DND-41 (cell line): Measurements from ENCODE around the gene CA14.
"Not testable (repeated sequence)": the region's sequence is repeated elsewhere in the genome, so short reads cannot be mapped to it uniquely, and the experiment has no call there.

Experiments
- ATAC-seq: fragments of 200-7000 bp; cut with Tn5 transposase; 3 replicates; pipeline ENCODE4 v1.9.1; 2021; ENCODE audit warnings: low read depth; ENCODE audit not compliant: insufficient read depth
- DNase-seq: peaks from one replicate; pipeline ENCODE4 v3.0.0-alpha.2; 2020
- H2AFZ ChIP-seq: 2 replicates; pipeline ENCODE4 v1.6.0; 2012; ENCODE audit warnings: low read depth, low read length
- H3K27ac ChIP-seq: 2 replicates; pipeline ENCODE4 v1.5.1; 2012; ENCODE audit warnings: low read length, inconsistent platforms
- H3K27me3 ChIP-seq: fragments of 200-600 bp; sonication (generic); 2 replicates; pipeline ENCODE4 v1.6.0; 2012; ENCODE audit warnings: low read length, mild to moderate bottlenecking, inconsistent platforms; ENCODE audit not compliant: insufficient read depth, poor library complexity
- H3K36me3 ChIP-seq: 2 replicates; pipeline ENCODE4 v1.5.1; 2012; ENCODE audit warnings: low read length, inconsistent platforms; ENCODE audit not compliant: insufficient read depth
- H3K4me1 ChIP-seq: 2 replicates; pipeline ENCODE4 v1.5.1; 2012; ENCODE audit warnings: mild to moderate bottlenecking, low read length; ENCODE audit not compliant: insufficient read depth
- H3K4me2 ChIP-seq: 2 replicates; pipeline ENCODE4 v1.6.0; 2012; ENCODE audit warnings: mild to moderate bottlenecking, moderate library complexity, low read length, inconsistent platforms; ENCODE audit not compliant: insufficient read depth
- H3K4me3 ChIP-seq, 2 experiments: fragments of 200-600 bp in 1 of 2; shearing (Covaris generic) in 1 of 2; 2 replicates each; pipeline ENCODE4 v1.5.1; 2012 to 2016; ENCODE audit warnings: inconsistent platforms in 2 of 2, low read length in 2 of 2, mild to moderate bottlenecking in 2 of 2, low read depth in 1 of 2, moderate library complexity in 1 of 2
- H3K79me2 ChIP-seq: 2 replicates; pipeline ENCODE4 v1.6.0; 2012; ENCODE audit warnings: low read length, inconsistent platforms; ENCODE audit not compliant: insufficient read depth
- H3K9ac ChIP-seq: 2 replicates; pipeline ENCODE4 v1.6.0; 2012; ENCODE audit warnings: low read depth, mild to moderate bottlenecking, inconsistent platforms, low read length, moderate library complexity
- H3K9me3 ChIP-seq: 2 replicates; pipeline ENCODE4 v1.5.1; 2012; ENCODE audit warnings: low read length, moderate library complexity, mild to moderate bottlenecking, inconsistent platforms; ENCODE audit not compliant: insufficient read depth, severe bottlenecking
- H4K20me1 ChIP-seq: 2 replicates; pipeline ENCODE4 v1.6.0; 2012; ENCODE audit warnings: low read length; ENCODE audit not compliant: insufficient read depth
- CTCF ChIP-seq: IDR thresholded peaks from 2 replicates; pipeline ENCODE4 v1.5.1; 2012; ENCODE audit warnings: borderline replicate concordance, low read length, moderate library complexity, mild to moderate bottlenecking; ENCODE audit not compliant: poor library complexity, severe bottlenecking; ENCODE audit errors: extremely low read depth
- EZH2 ChIP-seq: IDR thresholded peaks from 3 replicates; pipeline ENCODE4 v1.6.1; 2012; ENCODE audit warnings: borderline replicate concordance, low read depth, mild to moderate bottlenecking, moderate library complexity, low read length, inconsistent platforms; ENCODE audit not compliant: severe bottlenecking

CA14 gene

GRCh38 chr1:150227228-150227627, 30.3 kb upstream of the CA14 start:
- ATAC-seq: no peak
- no peaks in the 10 kb centered on the region for H3K4me1 ChIP-seq
- no peak overlapping the region for H3K4me2 ChIP-seq
- H3K9me3 ChIP-seq: no peaks in the 10 kb centered on the region
- TF ChIP-seq EZH2: no peak
- no peak for TF ChIP-seq CTCF
- no peak for DNase-seq
- no peaks in the 10 kb centered on the region for H3K27me3 ChIP-seq
- no peak overlapping the region for H2AFZ ChIP-seq
- no peak overlapping the region for H3K4me3 ChIP-seq
- H3K9ac ChIP-seq: no peak overlapping the region
- H4K20me1 ChIP-seq: peaks cover 4% of the 10 kb centered on the region; the same call in 1 of the 2 replicates
- peaks cover 81% of the 10 kb centered on the region for H3K36me3 ChIP-seq
- no peak overlapping the region for H3K27ac ChIP-seq
- peaks cover 62% of the 10 kb centered on the region for H3K79me2 ChIP-seq

DNA sequence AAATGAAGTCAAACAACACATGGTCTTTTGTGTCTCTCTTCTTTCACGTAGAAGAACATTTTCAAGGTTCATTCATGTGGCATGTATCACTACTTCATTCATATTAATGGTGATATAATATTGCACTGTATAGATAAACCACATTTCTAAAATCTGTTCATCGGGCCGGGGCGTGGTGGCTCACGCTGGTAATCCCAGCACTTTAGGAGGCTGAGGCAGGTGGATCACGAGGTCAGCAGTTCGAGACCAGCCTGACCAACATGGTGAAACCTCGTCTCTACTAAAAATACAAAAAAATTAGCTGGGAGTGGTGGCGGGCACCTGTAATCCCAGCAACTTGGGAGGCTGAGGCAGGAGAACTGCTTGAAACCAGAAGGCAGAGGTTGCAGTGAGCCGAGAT, 29.3 kb upstream of the CA14 start:
- H3K9me3 ChIP-seq, H3K4me2 ChIP-seq, H3K4me1 ChIP-seq, H3K27me3 ChIP-seq, H2AFZ ChIP-seq, H4K20me1 ChIP-seq, H3K9ac ChIP-seq, DNase-seq, H3K4me3 ChIP-seq, H3K27ac ChIP-seq, ATAC-seq: not testable (repeated sequence)
- Histone ChIP-seq H3K79me2 (peaks cover 72% of the 10 kb centered on the region), H3K36me3 (peaks cover 73% of the 10 kb centered on the region)

GRCh38 chr1:150232921-150233320, 24.7 kb upstream of the CA14 start:
- peaks cover 32% of the 10 kb centered on the region for H3K4me1 ChIP-seq
- DNase-seq, H3K9ac ChIP-seq, H2AFZ ChIP-seq, H3K27me3 ChIP-seq, ATAC-seq, H3K4me3 ChIP-seq, H3K9me3 ChIP-seq: not testable (repeated sequence)
- H3K36me3 ChIP-seq: peaks cover 29% of the 10 kb centered on the region
- peaks cover 12% of the 10 kb centered on the region; the same call in 1 of the 2 replicates for H4K20me1 ChIP-seq
- peaks cover 81% of the 10 kb centered on the region for H3K79me2 ChIP-seq
- 0 out of 2 replicates have a peak overlapping the region, but pooled peaks have one; percentile 95 for H3K27ac ChIP-seq
- H3K4me2 ChIP-seq: peak overlapping the region; percentile 67; the same call in 1 of the 2 replicates

DNA sequence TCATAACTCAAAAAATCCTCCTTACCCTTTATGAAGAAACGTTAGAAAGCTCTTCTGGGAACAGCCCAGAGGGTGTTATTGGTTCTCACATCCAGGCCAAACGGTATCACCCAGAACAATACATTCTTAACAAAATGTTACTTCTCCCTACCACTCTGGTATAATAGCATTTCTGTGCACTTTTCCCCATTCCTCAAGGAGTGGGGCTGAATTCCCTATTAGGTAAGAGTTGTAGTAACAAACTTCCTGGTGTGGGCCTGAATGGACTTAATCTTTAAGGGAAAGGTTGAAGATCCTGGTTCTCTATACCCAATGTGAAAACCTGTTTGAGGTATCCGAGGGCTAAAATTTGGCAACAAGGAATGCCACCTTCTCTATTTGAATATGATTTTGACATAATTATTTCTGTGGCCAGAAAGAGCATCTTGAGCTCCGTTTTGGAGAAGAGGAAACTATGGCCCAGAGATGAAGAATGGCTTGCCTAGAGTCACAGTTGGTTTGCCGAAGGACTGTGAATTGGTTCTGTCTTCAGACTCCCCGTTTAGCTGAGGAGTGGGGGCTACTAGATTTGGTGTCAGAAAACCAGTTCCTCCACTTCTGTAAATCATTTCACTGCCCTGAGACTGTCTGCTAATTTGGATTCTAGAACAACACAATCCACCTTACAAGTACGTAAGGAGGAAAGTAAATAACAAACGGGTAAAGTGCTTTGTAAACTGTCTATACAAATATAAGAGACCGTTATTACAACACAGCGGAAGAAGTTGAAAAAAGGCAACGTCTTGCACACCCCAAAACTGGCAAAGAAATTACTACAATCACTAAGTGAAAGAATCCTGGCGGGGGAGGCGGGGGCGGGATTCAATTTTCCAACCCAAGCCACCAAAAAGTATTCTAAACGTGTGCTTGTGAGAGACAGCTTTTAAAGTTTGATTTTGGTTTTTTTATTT, 23.9 kb upstream of the CA14 start:
- Histone ChIP-seq H2AFZ (no peak overlapping the region), H3K9ac (peak overlapping the region; percentile 99), H3K79me2 (peaks cover 76% of the 10 kb centered on the region), H3K27me3 (no peaks in the 10 kb centered on the region), H3K4me1 (peaks cover 32% of the 10 kb centered on the region), H3K27ac (peak overlapping the region; percentile 95), H3K4me3 (peak overlapping the region; percentile 74 to 76; a peak in 3 of 4 replicates), H3K36me3 (peaks cover 23% of the 10 kb centered on the region), H4K20me1 (peaks cover 12% of the 10 kb centered on the region; the same call in 1 of the 2 replicates), H3K4me2 (peak overlapping the region; percentile 67), H3K9me3 (no peaks in the 10 kb centered on the region)
- TF ChIP-seq CTCF: no peak
- ATAC-seq (no peak), DNase-seq (no peak)
